ENCODE data around the gene BANK1.

The BANK1 gene, protein sequence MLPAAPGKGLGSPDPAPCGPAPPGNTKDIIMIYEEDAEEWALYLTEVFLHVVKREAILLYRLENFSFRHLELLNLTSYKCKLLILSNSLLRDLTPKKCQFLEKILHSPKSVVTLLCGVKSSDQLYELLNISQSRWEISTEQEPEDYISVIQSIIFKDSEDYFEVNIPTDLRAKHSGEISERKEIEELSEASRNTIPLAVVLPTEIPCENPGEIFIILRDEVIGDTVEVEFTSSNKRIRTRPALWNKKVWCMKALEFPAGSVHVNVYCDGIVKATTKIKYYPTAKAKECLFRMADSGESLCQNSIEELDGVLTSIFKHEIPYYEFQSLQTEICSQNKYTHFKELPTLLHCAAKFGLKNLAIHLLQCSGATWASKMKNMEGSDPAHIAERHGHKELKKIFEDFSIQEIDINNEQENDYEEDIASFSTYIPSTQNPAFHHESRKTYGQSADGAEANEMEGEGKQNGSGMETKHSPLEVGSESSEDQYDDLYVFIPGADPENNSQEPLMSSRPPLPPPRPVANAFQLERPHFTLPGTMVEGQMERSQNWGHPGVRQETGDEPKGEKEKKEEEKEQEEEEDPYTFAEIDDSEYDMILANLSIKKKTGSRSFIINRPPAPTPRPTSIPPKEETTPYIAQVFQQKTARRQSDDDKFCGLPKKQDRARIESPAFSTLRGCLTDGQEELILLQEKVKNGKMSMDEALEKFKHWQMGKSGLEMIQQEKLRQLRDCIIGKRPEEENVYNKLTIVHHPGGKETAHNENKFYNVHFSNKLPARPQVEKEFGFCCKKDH

DNA sequence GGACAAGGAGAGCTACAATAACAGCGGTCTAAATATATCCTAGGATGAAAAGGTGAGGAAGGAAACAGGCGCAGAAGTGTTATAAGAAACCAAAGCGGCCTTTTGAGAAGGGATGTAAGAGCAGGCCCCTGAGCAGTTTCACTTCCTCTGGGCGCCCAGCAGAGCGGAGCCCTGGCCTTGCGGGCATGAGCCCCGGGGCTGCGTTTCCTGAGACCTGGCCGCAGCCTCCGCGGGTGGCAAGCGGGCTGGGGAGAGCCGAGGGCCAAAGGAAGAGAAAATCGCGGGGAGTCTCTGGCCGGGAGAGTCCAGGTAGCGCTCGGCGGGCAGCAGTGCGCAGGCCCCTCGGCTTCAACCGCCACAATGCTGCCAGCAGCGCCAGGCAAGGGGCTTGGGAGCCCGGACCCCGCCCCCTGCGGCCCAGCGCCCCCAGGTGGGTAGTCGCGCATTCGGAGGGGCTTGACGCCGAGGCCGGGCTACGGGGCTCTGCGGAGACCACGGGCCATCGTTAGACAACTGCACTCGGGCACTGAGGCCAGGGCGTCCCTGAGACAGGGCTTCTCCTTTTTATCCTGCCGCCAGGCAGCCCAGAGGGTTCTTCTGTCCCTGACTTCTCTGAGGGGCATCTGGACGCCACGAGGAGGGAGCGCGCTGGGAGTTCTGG, at the start of gene BANK1:
BANK1 (plus strand) TSS at position 210 of the 661 bp plus-strand sequence; CDS start at position 361, 151 bp downstream.
- Histone ChIP-seq H3K9ac (ENCODE audit: low read length) (no peak within 1 kb of the TSS), H3K4me1 (ENCODE audit: control insufficient read depth, insufficient read depth, low read length) (no peaks in the 10 kb centered on the region), H3K4me3 (ENCODE audit: low read length) (peak within 1 kb of the TSS; percentile 55), H3K27me3 (ENCODE audit: control insufficient read depth, insufficient read depth, low read length) (no peaks in the 10 kb centered on the region), H3K27ac (ENCODE audit: low read depth, low read length) (no peak within 1 kb of the TSS), H3K36me3 (ENCODE audit: control insufficient read depth, insufficient read depth, low read length) (no peaks in the 10 kb centered on the region)

DNA sequence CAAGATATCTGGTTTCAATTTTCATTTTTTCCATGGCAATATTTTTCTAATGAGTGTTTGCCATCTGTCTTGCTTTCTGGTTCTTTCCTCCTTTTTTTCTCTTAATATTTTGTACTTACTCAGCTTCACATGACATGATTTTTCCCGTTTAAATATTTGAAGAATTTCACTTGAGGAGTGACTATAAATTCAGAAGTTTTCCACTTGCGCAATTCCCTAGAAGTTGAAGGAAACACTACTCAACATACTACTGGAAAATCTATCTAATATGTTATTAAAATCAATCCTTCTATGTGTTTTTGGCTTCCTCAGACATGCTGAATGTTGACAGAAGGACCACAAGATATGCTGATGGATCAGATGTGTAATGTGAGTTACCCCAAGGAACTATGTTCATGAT, 36.8 kb upstream of the BANK1 start:
- H3K27ac ChIP-seq (ENCODE audit: low read depth, low read length): no peak overlapping the region
- no peaks in the 10 kb centered on the region for H3K36me3 ChIP-seq (ENCODE audit: control insufficient read depth, insufficient read depth, low read length)
- no peaks in the 10 kb centered on the region for H3K4me1 ChIP-seq (ENCODE audit: control insufficient read depth, insufficient read depth, low read length)
- no peak overlapping the region for H3K9ac ChIP-seq (ENCODE audit: low read length)
- H3K4me3 ChIP-seq (ENCODE audit: low read length): no peak overlapping the region
- H3K27me3 ChIP-seq (ENCODE audit: control insufficient read depth, insufficient read depth, low read length): no peaks in the 10 kb centered on the region

DNA sequence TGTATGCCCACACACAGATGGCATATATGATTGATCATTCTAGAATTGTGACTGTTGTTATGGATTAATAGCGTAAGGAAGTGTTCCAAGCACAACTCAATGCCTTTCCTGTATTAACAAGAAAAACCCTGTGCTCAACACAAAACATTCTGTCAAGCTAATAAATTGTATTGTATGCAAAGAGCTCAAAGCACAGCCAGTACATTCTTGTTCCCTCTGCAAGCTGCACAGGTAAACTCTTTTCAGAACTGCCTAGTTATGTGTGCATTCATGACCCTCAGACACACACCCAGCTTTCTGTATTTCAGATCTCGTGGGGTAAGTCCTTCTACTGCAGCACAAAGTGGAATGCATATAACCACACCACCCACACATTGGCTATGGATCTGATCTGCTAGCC, 34.3 kb upstream of the BANK1 start:
- Histone ChIP-seq H3K9ac (ENCODE audit: low read length) (no peak overlapping the region), H3K27me3 (ENCODE audit: control insufficient read depth, insufficient read depth, low read length) (no peaks in the 10 kb centered on the region), H3K27ac (ENCODE audit: low read depth, low read length) (no peak overlapping the region), H3K4me3 (ENCODE audit: low read length) (no peak overlapping the region), H3K36me3 (ENCODE audit: control insufficient read depth, insufficient read depth, low read length) (no peaks in the 10 kb centered on the region), H3K4me1 (ENCODE audit: control insufficient read depth, insufficient read depth, low read length) (no peaks in the 10 kb centered on the region)

DNA sequence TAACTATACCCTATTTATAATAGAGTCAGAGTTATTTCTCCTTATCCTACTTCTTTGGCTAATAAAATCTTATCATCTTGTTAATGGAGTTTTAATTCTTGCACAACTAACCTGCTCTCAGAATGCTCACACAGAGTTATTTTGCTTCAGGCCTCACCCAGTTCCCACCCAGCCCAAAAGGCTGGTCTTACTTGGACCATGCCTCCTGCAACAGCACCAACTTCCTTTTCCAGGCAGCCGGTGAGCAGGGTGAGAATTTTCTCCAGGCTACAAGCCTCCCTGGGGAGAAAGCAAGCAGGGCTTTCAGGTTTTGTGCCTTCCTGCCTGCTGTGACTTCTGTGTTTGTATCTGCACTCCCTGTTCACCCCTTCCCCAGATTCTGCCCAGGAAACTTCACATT, 29.1 kb upstream of the BANK1 start:
- Histone ChIP-seq H3K27ac (ENCODE audit: low read depth, low read length) (no peak overlapping the region), H3K4me1 (ENCODE audit: control insufficient read depth, insufficient read depth, low read length) (no peaks in the 10 kb centered on the region), H3K36me3 (ENCODE audit: control insufficient read depth, insufficient read depth, low read length) (no peaks in the 10 kb centered on the region), H3K9ac (ENCODE audit: low read length) (no peak overlapping the region), H3K27me3 (ENCODE audit: control insufficient read depth, insufficient read depth, low read length) (no peaks in the 10 kb centered on the region), H3K4me3 (ENCODE audit: low read length) (no peak overlapping the region)

DNA sequence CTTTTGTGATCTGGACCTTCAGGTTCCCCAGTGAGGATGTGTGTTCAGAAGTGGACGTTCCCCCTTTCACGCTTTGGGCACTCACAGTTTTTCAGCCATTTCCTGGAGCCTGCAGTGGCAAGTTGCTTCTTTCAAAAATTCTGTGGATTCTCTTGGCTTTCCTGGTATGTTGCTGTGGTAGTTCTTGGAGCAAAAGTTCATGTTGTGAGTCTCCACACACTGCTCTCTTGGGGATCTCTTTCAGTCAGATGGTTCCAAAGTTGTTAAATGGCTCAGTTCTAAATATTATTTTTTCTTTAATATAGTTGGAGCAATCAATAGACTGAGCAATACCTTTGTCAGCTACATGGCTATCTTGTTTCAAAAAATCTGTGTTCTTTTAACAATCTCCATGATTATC, 28.5 kb upstream of the BANK1 start:
- no peaks in the 10 kb centered on the region for H3K4me1 ChIP-seq (ENCODE audit: control insufficient read depth, insufficient read depth, low read length)
- H3K27ac ChIP-seq (ENCODE audit: low read depth, low read length): no peak overlapping the region
- no peak overlapping the region for H3K4me3 ChIP-seq (ENCODE audit: low read length)
- no peaks in the 10 kb centered on the region for H3K36me3 ChIP-seq (ENCODE audit: control insufficient read depth, insufficient read depth, low read length)
- H3K9ac ChIP-seq (ENCODE audit: low read length): no peak overlapping the region
- no peaks in the 10 kb centered on the region for H3K27me3 ChIP-seq (ENCODE audit: control insufficient read depth, insufficient read depth, low read length)

DNA sequence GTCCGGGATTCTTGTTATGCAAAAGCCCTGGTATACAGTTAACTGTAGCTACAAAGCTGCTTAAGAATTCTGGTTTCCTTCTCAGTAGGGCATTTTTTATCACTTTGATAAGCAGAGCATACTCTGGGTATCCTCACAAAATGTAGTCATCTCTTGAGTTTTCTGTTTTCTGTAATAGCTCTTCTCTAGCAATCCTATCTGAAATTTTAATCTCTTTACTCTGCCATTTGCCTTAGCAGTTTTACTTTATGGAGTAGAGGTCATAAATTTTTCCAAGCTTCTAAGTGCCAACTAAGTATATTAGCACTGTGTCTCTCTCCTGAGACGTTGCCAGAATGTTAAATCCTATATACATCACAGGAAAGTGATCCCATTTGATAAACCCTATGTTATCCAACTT, 28.0 kb upstream of the BANK1 start:
- no peak overlapping the region for H3K27ac ChIP-seq (ENCODE audit: low read depth, low read length)

DNA sequence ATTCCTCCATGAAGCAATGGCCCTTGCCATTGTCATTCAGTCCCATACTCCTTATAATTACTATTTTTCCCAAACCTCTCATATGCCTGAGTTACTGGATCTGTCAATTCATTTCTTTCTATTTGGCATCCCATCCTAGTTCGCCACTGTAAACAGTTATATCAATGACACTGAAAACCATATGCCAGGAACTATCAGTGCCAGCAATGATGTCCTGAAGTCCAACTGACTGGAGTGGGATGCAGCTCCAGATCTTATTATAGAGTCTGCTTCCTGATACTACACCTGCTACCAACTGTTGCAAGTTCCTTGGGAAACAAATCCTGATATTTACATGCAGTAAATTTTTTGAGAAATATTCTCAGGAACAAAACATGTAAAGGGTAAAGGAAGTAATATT, 27.0 kb upstream of the BANK1 start:
- no peaks in the 10 kb centered on the region for H3K36me3 ChIP-seq (ENCODE audit: control insufficient read depth, insufficient read depth, low read length)
- H3K9ac ChIP-seq (ENCODE audit: low read length): no peak overlapping the region
- no peak overlapping the region for H3K27ac ChIP-seq (ENCODE audit: low read depth, low read length)
- H3K4me1 ChIP-seq (ENCODE audit: control insufficient read depth, insufficient read depth, low read length): no peaks in the 10 kb centered on the region
- no peaks in the 10 kb centered on the region for H3K27me3 ChIP-seq (ENCODE audit: control insufficient read depth, insufficient read depth, low read length)
- no peak overlapping the region for H3K4me3 ChIP-seq (ENCODE audit: low read length)

More for the DNA sequence above, 28.0 kb upstream of the BANK1 start:
- Histone ChIP-seq H3K27me3 (ENCODE audit: control insufficient read depth, insufficient read depth, low read length) (no peaks in the 10 kb centered on the region), H3K9ac (ENCODE audit: low read length) (no peak overlapping the region), H3K4me3 (ENCODE audit: low read length) (no peak overlapping the region), H3K36me3 (ENCODE audit: control insufficient read depth, insufficient read depth, low read length) (no peaks in the 10 kb centered on the region), H3K4me1 (ENCODE audit: control insufficient read depth, insufficient read depth, low read length) (no peaks in the 10 kb centered on the region)

DNA sequence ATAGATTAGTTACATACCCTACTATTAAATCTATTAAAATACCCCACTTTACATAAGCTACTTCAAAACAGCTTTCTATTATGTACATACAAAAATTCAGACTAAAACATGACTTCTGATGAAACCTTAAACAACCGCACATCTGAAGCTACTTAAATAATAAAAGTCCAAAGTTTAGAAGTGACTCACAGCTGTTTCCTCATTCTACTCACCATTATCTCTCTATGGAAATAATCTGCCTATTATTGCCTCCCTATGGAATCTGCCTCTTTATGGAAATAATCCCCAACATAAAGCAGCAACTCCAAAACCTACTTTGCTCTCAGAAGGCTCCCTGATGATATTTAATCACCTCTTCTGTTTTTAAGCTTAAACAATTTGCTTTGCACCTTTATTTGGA, 15.7 kb upstream of the BANK1 start:
- Histone ChIP-seq H3K9ac (ENCODE audit: low read length) (no peak overlapping the region), H3K36me3 (ENCODE audit: control insufficient read depth, insufficient read depth, low read length) (no peaks in the 10 kb centered on the region), H3K27ac (ENCODE audit: low read depth, low read length) (no peak overlapping the region), H3K27me3 (ENCODE audit: control insufficient read depth, insufficient read depth, low read length) (no peaks in the 10 kb centered on the region), H3K4me3 (ENCODE audit: low read length) (no peak overlapping the region), H3K4me1 (ENCODE audit: control insufficient read depth, insufficient read depth, low read length) (no peaks in the 10 kb centered on the region)

DNA sequence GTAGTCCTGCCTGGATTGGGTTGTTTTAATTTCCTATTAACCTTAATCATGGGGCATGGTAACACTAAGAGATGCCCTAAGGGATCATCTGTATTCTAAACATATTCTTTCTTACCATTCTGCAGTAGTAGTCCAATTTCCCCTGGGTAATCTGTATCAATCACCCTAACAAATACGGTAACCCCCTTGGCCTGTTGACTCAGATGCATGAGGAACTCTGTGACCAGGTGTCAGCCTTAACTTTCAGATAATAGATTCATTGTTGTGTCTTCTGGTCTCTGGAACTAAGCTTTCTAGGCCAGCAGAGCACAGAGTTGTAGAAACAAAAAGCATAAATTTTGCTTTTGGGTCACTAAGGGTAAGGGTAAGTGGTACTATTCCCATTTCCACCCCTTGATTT, 13.1 kb upstream of the BANK1 start:
- Histone ChIP-seq H3K27me3 (ENCODE audit: control insufficient read depth, insufficient read depth, low read length) (no peaks in the 10 kb centered on the region), H3K9ac (ENCODE audit: low read length) (no peak overlapping the region), H3K36me3 (ENCODE audit: control insufficient read depth, insufficient read depth, low read length) (no peaks in the 10 kb centered on the region), H3K27ac (ENCODE audit: low read depth, low read length) (no peak overlapping the region), H3K4me1 (ENCODE audit: control insufficient read depth, insufficient read depth, low read length) (no peaks in the 10 kb centered on the region), H3K4me3 (ENCODE audit: low read length) (no peak overlapping the region)

DNA sequence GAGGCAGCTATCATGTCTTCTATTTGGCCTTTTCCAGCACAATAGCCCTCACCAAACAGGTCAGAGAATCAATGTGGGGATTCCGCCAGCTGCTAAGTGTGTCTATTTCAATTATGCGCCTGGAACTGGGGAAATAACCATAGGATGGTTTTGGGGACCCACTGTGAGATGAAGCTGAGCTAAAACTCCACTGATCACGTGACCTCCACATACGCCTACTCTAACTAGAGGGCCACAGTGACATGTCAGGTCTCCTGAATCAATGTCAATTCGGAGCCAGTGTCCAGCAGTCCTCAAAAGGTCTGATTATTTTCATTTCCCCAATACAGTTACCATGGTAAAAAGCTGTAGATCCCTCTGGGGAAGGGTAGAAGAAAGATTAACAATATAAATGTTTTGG, 10.2 kb upstream of the BANK1 start:
- H3K27ac ChIP-seq (ENCODE audit: low read depth, low read length): no peak overlapping the region

DNA sequence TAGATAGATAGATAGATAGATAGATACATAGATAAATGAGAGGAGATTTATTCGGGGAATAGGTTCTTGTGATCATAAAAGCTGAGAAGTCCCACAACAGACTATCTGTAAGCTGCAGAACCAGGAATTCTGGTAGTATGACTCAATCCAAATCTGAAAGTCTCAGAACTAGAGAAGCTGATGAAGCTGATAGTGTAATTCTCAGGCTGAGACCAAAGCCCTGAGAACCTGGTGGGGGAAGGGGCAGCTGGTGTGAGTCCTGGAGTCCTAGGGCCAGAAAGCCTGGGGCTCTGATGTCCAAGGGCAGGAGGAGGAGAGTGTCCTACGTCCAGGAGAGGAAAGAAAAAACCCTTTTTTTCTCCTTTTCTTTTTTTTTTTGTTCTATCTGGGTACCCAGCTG, 8.0 kb upstream of the BANK1 start:
- Histone ChIP-seq H3K36me3 (ENCODE audit: control insufficient read depth, insufficient read depth, low read length) (no peaks in the 10 kb centered on the region), H3K27me3 (ENCODE audit: control insufficient read depth, insufficient read depth, low read length) (no peaks in the 10 kb centered on the region), H3K4me3 (ENCODE audit: low read length) (no peak overlapping the region), H3K4me1 (ENCODE audit: control insufficient read depth, insufficient read depth, low read length) (no peaks in the 10 kb centered on the region), H3K27ac (ENCODE audit: low read depth, low read length) (no peak overlapping the region), H3K9ac (ENCODE audit: low read length) (no peak overlapping the region)

More for the DNA sequence above, 10.2 kb upstream of the BANK1 start:
- Histone ChIP-seq H3K27me3 (ENCODE audit: control insufficient read depth, insufficient read depth, low read length) (no peaks in the 10 kb centered on the region), H3K4me3 (ENCODE audit: low read length) (no peak overlapping the region), H3K9ac (ENCODE audit: low read length) (no peak overlapping the region), H3K36me3 (ENCODE audit: control insufficient read depth, insufficient read depth, low read length) (no peaks in the 10 kb centered on the region), H3K4me1 (ENCODE audit: control insufficient read depth, insufficient read depth, low read length) (no peaks in the 10 kb centered on the region)

DNA sequence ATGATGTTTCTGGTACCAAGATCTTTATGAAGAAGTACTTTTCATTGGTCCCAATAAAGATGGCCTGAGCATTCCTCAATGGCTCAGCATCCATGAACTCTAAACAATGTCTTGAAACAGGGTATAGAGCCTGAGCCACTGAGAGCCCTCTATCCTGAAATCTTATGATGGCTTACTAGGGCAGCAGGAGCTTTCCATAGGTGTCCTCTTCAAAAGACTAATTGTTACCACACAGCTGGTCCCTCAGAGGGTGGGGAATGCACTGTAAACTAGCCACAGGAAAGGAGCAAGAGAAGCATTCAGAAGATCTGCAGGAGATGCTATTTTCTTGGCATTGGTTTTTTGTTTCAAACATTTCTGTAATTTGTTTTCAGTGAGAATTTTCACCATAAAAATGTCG, 5.6 kb upstream of the BANK1 start:
- no peak overlapping the region for H3K9ac ChIP-seq (ENCODE audit: low read length)
- no peaks in the 10 kb centered on the region for H3K27me3 ChIP-seq (ENCODE audit: control insufficient read depth, insufficient read depth, low read length)
- H3K36me3 ChIP-seq (ENCODE audit: control insufficient read depth, insufficient read depth, low read length): no peaks in the 10 kb centered on the region
- H3K4me1 ChIP-seq (ENCODE audit: control insufficient read depth, insufficient read depth, low read length): no peaks in the 10 kb centered on the region
- no peak overlapping the region for H3K27ac ChIP-seq (ENCODE audit: low read depth, low read length)
- H3K4me3 ChIP-seq (ENCODE audit: low read length): no peak overlapping the region
